Ovary (tissue), 9 donors: ENCODE measurements around the gene ZRSR2. TPM values are rescaled to one million over a fixed set of nuclear protein-coding genes. Genes with fewer than 3 reads are reported as not detected.

Experiments used
- DNase-seq, 5 donors: peaks; one replicate each; pipeline ENCODE4 v3.0.0-alpha.2; 2019 to 2020
- H3K27ac ChIP-seq, 2 donors: fragments of 200-600 bp; one replicate each; pipeline versions ENCODE4 v1.5.1 to v1.8.0; 2019 to 2022
- H3K27me3 ChIP-seq: fragments of 200-600 bp; one replicate; pipeline ENCODE4 v1.8.0; 2022
- H3K36me3 ChIP-seq: fragments of 200-600 bp; sonication (generic); one replicate; pipeline ENCODE4 v1.5.1; 2019
- H3K4me1 ChIP-seq: one replicate; pipeline ENCODE4 v1.8.1; 2013; ENCODE audit warnings: mild to moderate bottlenecking, moderate library complexity; ENCODE audit not compliant: insufficient read depth
- H3K4me3 ChIP-seq: fragments of 200-600 bp; sonication (generic); one replicate; pipeline ENCODE4 v1.5.1; 2017
- H3K9me3 ChIP-seq, 2 donors: fragments of 200-600 bp in 1 of 2; sonication (generic) in 1 of 2; one replicate each; pipeline versions ENCODE4 v1.5.1 to v1.8.1; 2013 to 2019; ENCODE audit warnings: mild to moderate bottlenecking in 1 of 2, moderate library complexity in 1 of 2
- EP300 ChIP-seq: sonication (generic); formaldehyde crosslinking; IDR thresholded peaks from one replicate; pipeline ENCODE4 v1.6.1; 2017; ENCODE audit warnings: antibody characterized with exemption
- POLR2A ChIP-seq: fragments of 450-650 bp; IDR thresholded peaks from one replicate; pipeline ENCODE4 v1.6.1; 2017; ENCODE audit warnings: antibody characterized with exemption, mild to moderate bottlenecking, moderate library complexity
- WGBS, 3 donors: extraction: QIAGEN DNeasy Blood & Tissue Kit in 1 of 3; methylation state at CpG; one replicate each; pipeline versions ENCODE4 v1.1.5 to v1.1.7; 2013 to 2017; 5-methylcytosine and 5-hydroxymethylcytosine counted together
- intact Hi-C, 4 donors: fragments of 100-400 bp; cut with DNase I; formaldehyde crosslinking; loops; one replicate each; pipeline versions ENCODE4 v1.11.0 to v1.15.1; 2022 to 2023
- polyA plus RNA-seq, 2 donors: library from polyadenylated mRNA; stranded (reverse); fragments of 200-250 nt in 1 of 2; fragments of 350-450 nt in 1 of 2; fragmentation: Illumina TruSeq in 1 of 2; extraction: RNeasy Lipid Tissue Mini Kit (QIAGEN cat#74804) in 1 of 2; gene quantifications; one replicate each; pipeline ENCODE4 v1.2.3, GENCODE V29; 2013 to 2014
- total RNA-seq, 7 donors: library from RNA; depleted of rRNA in 2 of 7; stranded (reverse); fragments of >200 nt in 2 of 7; fragmentation: NEBNext Ultra II Directional in 3 of 7; extraction: Animal tissue kit (Norgen Biotek cat#: 25700) in 3 of 7; gene quantifications; one replicate each; pipeline versions ENCODE4 v1.1.0 to v1.2.4, GENCODE V29; 2016 to 2023
- TF ChIP-seq, protein P1 (sequence below), 3 donors: fragments of 450-650 bp in 2 of 3; fragments of 200-600 bp in 1 of 3; IDR thresholded peaks; one replicate each; pipeline versions ENCODE4 v1.5.1 to v1.8.0; 2016 to 2022; ENCODE audit warnings: antibody characterized with exemption in 3 of 3, mild to moderate bottlenecking in 1 of 3
- donor health status: DM: no; HTN: no; CAD: no; lungs with moderate emphysema.
- donor health status: DM: no; HTN: no; CAD: no.
- donor health status: Bipolar disorder and iron deficiency.
- donor health status: DM: yes; HTN: yes; CAD: no.
- donor health status: DM: no; HTN: no; CAD: no.
- donor health status: DM: yes; HTN: yes; CAD: no.

The ZRSR2 gene
- total and polyA plus RNA-seq, 9 donors = 4.4 to 37.6 (median 11.8) TPM

DNA sequence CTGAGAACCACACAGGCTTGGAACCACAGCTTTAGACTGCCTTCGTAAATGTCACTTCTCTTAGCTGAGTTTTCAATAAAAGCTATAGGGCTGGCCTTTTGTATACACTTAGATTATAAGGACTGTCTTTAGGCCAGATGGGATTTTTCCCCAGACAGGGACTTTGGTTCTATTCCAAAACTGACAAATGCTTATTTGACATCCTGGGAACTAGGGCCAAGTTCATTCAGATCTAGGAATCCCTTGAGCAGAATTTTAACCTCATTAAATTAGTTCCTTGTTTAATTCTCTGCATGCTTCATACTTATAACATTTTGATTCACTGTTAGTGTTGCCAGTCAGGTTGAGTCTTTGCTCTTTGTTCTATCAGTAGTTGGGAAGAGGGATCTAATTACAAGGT, 23.1 kb downstream of the ZRSR2 start:
- H3K27me3 ChIP-seq = no peaks in the 10 kb centered on the region
- TF ChIP-seq POLR2A = no peak
- TF ChIP-seq, protein P1, sequence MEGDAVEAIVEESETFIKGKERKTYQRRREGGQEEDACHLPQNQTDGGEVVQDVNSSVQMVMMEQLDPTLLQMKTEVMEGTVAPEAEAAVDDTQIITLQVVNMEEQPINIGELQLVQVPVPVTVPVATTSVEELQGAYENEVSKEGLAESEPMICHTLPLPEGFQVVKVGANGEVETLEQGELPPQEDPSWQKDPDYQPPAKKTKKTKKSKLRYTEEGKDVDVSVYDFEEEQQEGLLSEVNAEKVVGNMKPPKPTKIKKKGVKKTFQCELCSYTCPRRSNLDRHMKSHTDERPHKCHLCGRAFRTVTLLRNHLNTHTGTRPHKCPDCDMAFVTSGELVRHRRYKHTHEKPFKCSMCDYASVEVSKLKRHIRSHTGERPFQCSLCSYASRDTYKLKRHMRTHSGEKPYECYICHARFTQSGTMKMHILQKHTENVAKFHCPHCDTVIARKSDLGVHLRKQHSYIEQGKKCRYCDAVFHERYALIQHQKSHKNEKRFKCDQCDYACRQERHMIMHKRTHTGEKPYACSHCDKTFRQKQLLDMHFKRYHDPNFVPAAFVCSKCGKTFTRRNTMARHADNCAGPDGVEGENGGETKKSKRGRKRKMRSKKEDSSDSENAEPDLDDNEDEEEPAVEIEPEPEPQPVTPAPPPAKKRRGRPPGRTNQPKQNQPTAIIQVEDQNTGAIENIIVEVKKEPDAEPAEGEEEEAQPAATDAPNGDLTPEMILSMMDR (IDR thresholded peaks at IDR 0.05) = no peak
- no peak for TF ChIP-seq EP300
- H3K4me1 ChIP-seq = no peaks in the 10 kb centered on the region
- no peak overlapping the region for H3K27ac ChIP-seq
- no peaks in the 10 kb centered on the region for H3K36me3 ChIP-seq
- no peak overlapping the region for H3K4me3 ChIP-seq
- 91 to 100% (median 98%) methylated on average over 1 of the region's 1 CpG for WGBS, 3 donors
- intact Hi-C loops = no loop called here
- no peaks in the 10 kb centered on the region for H3K9me3 ChIP-seq
- DNase-seq = no peak

DNA sequence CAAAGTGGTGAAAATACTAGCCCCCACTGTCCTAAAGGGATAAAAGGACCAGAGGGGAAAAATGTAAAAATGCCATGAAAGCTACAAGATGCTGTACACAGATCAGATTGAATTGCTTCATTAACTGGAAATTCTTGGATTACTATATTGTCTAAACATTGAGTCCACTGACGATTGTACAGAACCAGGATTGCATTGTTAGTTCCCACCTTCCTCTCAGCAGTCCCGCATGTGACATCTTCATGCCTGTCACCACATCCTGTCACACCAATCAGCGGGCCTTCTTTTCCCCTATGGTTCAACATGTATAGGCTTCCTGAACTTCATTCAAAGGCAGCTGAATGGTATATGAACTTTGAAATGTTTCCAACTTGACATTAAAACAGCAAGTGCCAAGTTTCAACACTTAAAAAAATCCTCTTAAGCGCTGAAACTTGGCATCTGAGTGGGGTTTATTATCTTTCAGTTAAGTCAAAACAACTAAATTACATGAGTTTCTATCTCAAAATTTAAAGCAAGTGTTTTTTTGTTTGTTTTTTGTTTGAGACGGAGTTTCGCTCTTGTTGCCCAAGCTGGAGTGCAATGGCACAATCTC, 24.6 kb downstream of the ZRSR2 start:
- intact Hi-C loops = no loop called here

DNA sequence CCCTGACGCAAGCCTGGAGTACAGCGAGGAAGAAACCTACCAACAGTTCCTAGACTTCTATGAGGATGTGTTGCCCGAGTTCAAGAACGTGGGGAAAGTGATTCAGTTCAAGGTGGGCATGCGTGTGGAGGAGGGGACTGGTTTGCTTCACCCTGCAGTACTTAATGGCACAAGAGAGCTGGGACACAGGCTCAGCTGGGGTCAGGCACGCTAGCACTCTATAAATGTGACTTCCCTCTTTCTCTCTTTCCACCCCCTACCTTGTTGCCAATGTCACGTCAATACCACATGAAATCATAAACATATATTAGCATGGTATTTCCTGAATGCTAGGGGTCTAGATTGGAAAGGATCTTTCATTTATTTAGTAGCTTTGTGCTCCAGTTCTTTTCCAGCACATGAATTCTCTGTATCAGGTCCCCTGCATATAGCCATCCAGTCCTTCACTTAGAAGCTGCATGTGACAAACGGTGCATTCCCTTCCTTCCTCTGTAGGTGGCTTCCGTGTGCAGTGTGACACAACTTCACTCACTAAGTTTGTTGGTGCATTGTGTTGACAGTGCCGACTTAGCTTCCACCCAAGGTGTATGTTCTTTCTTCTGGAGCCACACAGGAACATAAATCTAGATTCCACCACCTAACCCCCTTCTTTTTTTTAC, 25.6 kb downstream of the ZRSR2 start:
- no peak for DNase-seq
- TF ChIP-seq EP300 (no peak), POLR2A (no peak)
- TF ChIP-seq, protein P1 (IDR thresholded peaks at IDR 0.05) = no peak
- 79 to 88% (median 85%) methylated on average over 10 of the region's 10 CpGs for WGBS, 3 donors
- Histone ChIP-seq H3K4me3 (no peak overlapping the region), H3K36me3 (no peaks in the 10 kb centered on the region), H3K4me1 (no peaks in the 10 kb centered on the region), H3K27me3 (no peaks in the 10 kb centered on the region), H3K9me3 (no peaks in the 10 kb centered on the region), H3K27ac (no peak overlapping the region)
- intact Hi-C loops = no loop called here

More for the DNA sequence above, 24.6 kb downstream of the ZRSR2 start:
- H3K4me3 ChIP-seq = no peak overlapping the region
- TF ChIP-seq, protein P1 (IDR thresholded peaks at IDR 0.05) = no peak
- TF ChIP-seq POLR2A = no peak
- TF ChIP-seq EP300 = no peak
- H3K9me3 ChIP-seq = no peaks in the 10 kb centered on the region
- H3K27ac ChIP-seq = no peak overlapping the region
- no peak for DNase-seq
- H3K4me1 ChIP-seq = no peaks in the 10 kb centered on the region
- no peaks in the 10 kb centered on the region for H3K27me3 ChIP-seq
- no peaks in the 10 kb centered on the region for H3K36me3 ChIP-seq
- WGBS, 3 donors = 89 to 93% (median 90%) methylated on average over 6 of the region's 6 CpGs

DNA sequence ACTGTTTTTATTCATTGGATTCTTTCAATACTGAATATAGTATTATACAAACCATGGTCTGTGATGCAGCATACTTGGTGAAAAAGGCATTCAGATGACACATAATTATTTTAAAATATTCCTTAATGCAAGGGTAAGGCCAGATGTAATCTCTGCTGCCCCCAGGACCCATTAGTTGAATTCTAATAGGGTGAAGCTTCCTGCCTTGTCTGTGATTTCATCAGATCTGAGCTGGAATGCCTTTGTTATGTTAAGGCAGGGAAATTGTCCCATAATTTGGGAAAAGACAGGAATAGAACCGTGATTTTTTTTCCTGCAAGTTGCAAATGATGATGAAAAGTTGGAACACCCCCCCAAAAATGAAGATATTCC, 26.1 kb downstream of the ZRSR2 start:
- Histone ChIP-seq H3K27me3 (no peaks in the 10 kb centered on the region), H3K27ac (no peak overlapping the region), H3K9me3 (no peaks in the 10 kb centered on the region), H3K4me3 (no peak overlapping the region), H3K4me1 (no peaks in the 10 kb centered on the region), H3K36me3 (no peaks in the 10 kb centered on the region)
- 80 to 88% (median 86%) methylated on average over 1 of the region's 1 CpG for WGBS, 3 donors
- intact Hi-C loops = no loop called here
- no peak for TF ChIP-seq EP300
- no peak for TF ChIP-seq POLR2A
- TF ChIP-seq, protein P1 (IDR thresholded peaks at IDR 0.05) = no peak
- no peak for DNase-seq
